Endothelial cell of umbilical vein (primary cell): ENCODE measurements around the gene ACTR10. TPM values are rescaled to one million over a fixed set of nuclear protein-coding genes. Genes with fewer than 3 reads are reported as not detected.

Source experiments
- BruUV-seq: library from RNA; stranded (reverse); fragments of 400-500 nt; replicated peaks from 2 replicates; lab custom pipeline; 2021; lab: Mats Ljungman, UMichigan
- CTCF ChIA-PET: fragments of 300-600, 350-600 bp; sonication (Branson Sonifier 250); formaldehyde crosslinking; loops from one replicate; lab custom pipeline; 2021; ENCODE audit warnings: antibody characterized with exemption, inconsistent platforms; lab: Charles Lee
- POLR2A ChIA-PET: fragments of 300-600, 350-600 bp; sonication (Branson Sonifier 250); formaldehyde crosslinking; loops from one replicate; lab custom pipeline; 2021; ENCODE audit warnings: antibody characterized with exemption, inconsistent platforms; lab: Charles Lee
- DNase-seq: peaks from one replicate; pipeline ENCODE4 v3.0.0-alpha.2; 2011; ENCODE audit warnings: low read depth, low spot score
- FAIRE-seq: peaks from 2 replicates; lab custom pipeline; 2011; peaks lifted over from hg19 to GRCh38; lab: Jason Lieb, UNC
- H2AFZ ChIP-seq: 2 replicates; pipeline ENCODE4 v1.6.0; 2012; ENCODE audit warnings: low read depth, low read length, control low read depth, inconsistent platforms
- H3K27ac ChIP-seq: 2 replicates; pipeline ENCODE4 v1.5.1; 2011; ENCODE audit warnings: low read depth, mild to moderate bottlenecking, control low read depth, low read length, moderate library complexity; ENCODE audit not compliant: insufficient read depth
- H3K27me3 ChIP-seq, 2 experiments: 2 replicates each; pipeline versions ENCODE4 v1.6.0 to v1.6.1; 2011; ENCODE audit warnings: low read length in 2 of 2, mixed read lengths in 1 of 2; ENCODE audit not compliant: control insufficient read depth in 2 of 2, insufficient read depth in 2 of 2
- H3K36me3 ChIP-seq, 2 experiments: 2 replicates in 1 of 2; 3 replicates in 1 of 2; pipeline ENCODE4 v1.5.1; 2011; ENCODE audit warnings: low read length in 2 of 2, mild to moderate bottlenecking in 1 of 2, moderate library complexity in 1 of 2; ENCODE audit not compliant: control insufficient read depth in 2 of 2, insufficient read depth in 2 of 2; ENCODE audit errors: extremely low read depth in 1 of 2
- H3K4me1 ChIP-seq: 3 replicates; pipeline ENCODE4 v1.5.1; 2011; ENCODE audit warnings: mild to moderate bottlenecking, low read length; ENCODE audit not compliant: control insufficient read depth, insufficient read depth; ENCODE audit errors: extremely low read depth
- H3K4me2 ChIP-seq: 2 replicates; pipeline ENCODE4 v1.6.1; 2011; ENCODE audit warnings: low read length, control low read depth, mixed read lengths; ENCODE audit not compliant: insufficient read depth
- H3K4me3 ChIP-seq, 3 experiments: fragments of 200-600 bp in 1 of 3; sonication (generic), shearing (Covaris generic) in 1 of 3; replicated peaks in 1 of 3; 2 replicates each; pipeline ENCODE4 v1.5.1; 2011 to 2016; ENCODE audit warnings: control low read depth in 3 of 3, low read length in 3 of 3, mild to moderate bottlenecking in 2 of 3, inconsistent platforms in 1 of 3, low read depth in 1 of 3, moderate library complexity in 1 of 3; ENCODE audit not compliant: insufficient read depth in 1 of 3
- H3K79me2 ChIP-seq: 2 replicates; pipeline ENCODE4 v1.6.0; 2012; ENCODE audit warnings: low read length, inconsistent platforms; ENCODE audit not compliant: control insufficient read depth, insufficient read depth
- H3K9ac ChIP-seq: replicated peaks from 2 replicates; pipeline ENCODE3; 2011; ENCODE audit warnings: low read length, control low read depth; ENCODE audit not compliant: insufficient read depth; ENCODE audit errors: extremely low read depth
- H3K9me1 ChIP-seq: replicated peaks from 3 replicates; pipeline ENCODE4 v1.6.0; 2011; ENCODE audit warnings: mild to moderate bottlenecking, low read length; ENCODE audit not compliant: control insufficient read depth, insufficient read depth; ENCODE audit errors: extremely low read depth
- H3K9me3 ChIP-seq: replicated peaks from 2 replicates; pipeline ENCODE4 v1.5.1; 2012; ENCODE audit warnings: low read length, inconsistent platforms; ENCODE audit not compliant: control insufficient read depth, insufficient read depth
- H4K20me1 ChIP-seq: replicated peaks from 2 replicates; pipeline ENCODE3; 2011; ENCODE audit warnings: mild to moderate bottlenecking, low read length; ENCODE audit not compliant: control insufficient read depth, insufficient read depth; ENCODE audit errors: extremely low read depth
- CTCF ChIP-seq, 2 donors: IDR thresholded peaks; 1 replicate in 1 of 2; 2 replicates in 1 of 2; pipeline ENCODE4 v1.5.1; 2011; ENCODE audit warnings: low read length in 2 of 2, mild to moderate bottlenecking in 2 of 2, moderate library complexity in 2 of 2, control low read depth in 1 of 2, inconsistent platforms in 1 of 2, low read depth in 1 of 2; ENCODE audit not compliant: insufficient read depth in 1 of 2; ENCODE audit errors: extremely low read depth in 1 of 2
- EZH2 ChIP-seq: IDR thresholded peaks from 2 replicates; pipeline ENCODE4 v1.6.1; 2012; ENCODE audit warnings: borderline replicate concordance, low read depth, mild to moderate bottlenecking, moderate library complexity, low read length, inconsistent platforms; ENCODE audit not compliant: severe bottlenecking
- MAX ChIP-seq: IDR thresholded peaks from 2 replicates; pipeline ENCODE4 v1.6.1; 2011; ENCODE audit not compliant: insufficient read depth, insufficient read length
- POLR2A ChIP-seq: IDR thresholded peaks from 2 replicates; pipeline ENCODE4 v1.6.1; 2012; ENCODE audit warnings: low read depth, mild to moderate bottlenecking, control low read depth, low read length
- POLR2AphosphoS5 ChIP-seq: IDR thresholded peaks from 2 replicates; pipeline ENCODE4 v1.6.1; 2012; ENCODE audit warnings: low read depth, mild to moderate bottlenecking, control low read depth, low read length, moderate library complexity; ENCODE audit not compliant: insufficient read depth
- dilution Hi-C: fragments of 300-500 bp; cut with MboI; formaldehyde crosslinking; loops from one replicate; pipeline ENCODE4 v1.15.0; 2019; ENCODE audit warnings: low sequenced_read_pairs; ENCODE audit not compliant: extremely low pct_ligation_motif_present
- intact Hi-C: fragments of 100-400 bp; cut with micrococcal nuclease; formaldehyde crosslinking; loops from one replicate; pipeline ENCODE4 v1.10.0; 2022
- polyA plus RNA-seq, 4 experiments: library from polyadenylated mRNA; depleted of rRNA in 3 of 4; stranded (reverse) in 3 of 4; unstranded in 1 of 4; fragments of >200 nt; gene quantifications; 2 replicates each; pipeline versions ENCODE4 v1.2.1 to v1.2.3, GENCODE V29; 2011 to 2012; ENCODE audit warnings: missing spikeins in 1 of 4
- total RNA-seq: library from RNA; stranded (reverse); gene quantifications from 2 replicates; pipeline ENCODE4 v1.2.3, GENCODE V29; 2021

Gene ACTR10
- total and polyA plus RNA-seq, 2 donors (not counting 3 experiments of a cell fraction or from before 2014, with no cell fraction given) = 28.6 to 67.3 TPM

- TF ChIP-seq POLR2AphosphoS5 (no peak), CTCF (IDR thresholded peaks at IDR 0.05; ENCODE audit: extremely low read depth in 1 of 2, insufficient read depth in 1 of 2, low read depth in 1 of 2, low read length in 2 of 2) (no peak), POLR2A (no peak), MAX (no peak), EZH2 (peak; percentile 69)
- no peak for FAIRE-seq
- peak overlapping the region; percentile 51 to 58 (median 56) for H3K4me3 ChIP-seq
- no peaks in the 10 kb centered on the region for H3K36me3 ChIP-seq
- BruUV-seq = no TSS peak
- peak; percentile 38 for DNase-seq
- no peaks in the 10 kb centered on the region for H3K9me3 ChIP-seq
- dilution Hi-C loops (no loop called here), intact Hi-C loops (loop anchor here (1.0 to 5.0 kb wide), 2 partner anchors 44 to 49 kb away; partner anchors contain the start of gene ACTR10)
- CTCF ChIA-PET = no interaction called here
- peaks cover 26 to 42% of the 10 kb centered on the region in 2 experiments for H3K27me3 ChIP-seq
- no peak overlapping the region for H3K9ac ChIP-seq
- no peaks in the 10 kb centered on the region for H3K9me1 ChIP-seq
- H2AFZ ChIP-seq = peak overlapping the region; percentile 88
- peak overlapping the region; percentile 93 for H3K4me2 ChIP-seq
- H4K20me1 ChIP-seq = no peaks in the 10 kb centered on the region
- no peaks in the 10 kb centered on the region for H3K79me2 ChIP-seq
- H3K27ac ChIP-seq = no peak overlapping the region
- POLR2A ChIA-PET = no interaction called here
- peaks cover 10% of the 10 kb centered on the region for H3K4me1 ChIP-seq
Observed at GRCh38 chr14:58151133-58152013, 48.6 kb upstream of the ACTR10 start.
